Measurements from ENCODE around the gene DNAH9.

DNA sequence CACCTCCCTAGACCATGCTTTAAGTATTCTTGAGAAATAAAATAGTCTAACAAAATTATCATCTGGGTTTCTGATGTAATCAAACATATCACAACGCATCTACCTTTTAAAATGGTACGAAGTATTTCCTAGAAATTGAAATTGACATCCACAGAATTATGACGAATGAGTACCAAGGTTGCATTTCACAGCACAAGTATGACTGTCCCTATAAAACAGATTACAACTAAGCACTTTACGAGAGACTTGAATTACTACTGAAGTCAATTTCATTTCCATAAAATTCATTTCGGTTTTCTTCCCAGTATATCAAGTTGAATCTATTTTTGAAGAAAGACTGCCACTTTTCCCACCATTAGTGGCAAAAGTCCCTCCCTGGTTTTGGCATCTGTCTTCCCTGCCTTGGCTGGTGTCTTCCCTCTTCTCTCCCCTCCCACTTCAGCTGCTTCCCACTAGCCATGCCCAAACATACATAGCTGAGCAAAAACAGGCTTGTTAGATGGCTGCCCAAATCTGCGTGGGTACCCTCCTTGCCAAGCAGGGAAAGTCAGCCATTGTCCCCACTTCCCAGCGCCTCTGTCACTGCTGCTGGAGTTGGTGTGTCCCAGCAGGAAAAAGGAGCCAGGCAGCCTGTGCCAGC lies 29.2 kb downstream of the DNAH9 start:
- TF ChIP-seq, protein P1, sequence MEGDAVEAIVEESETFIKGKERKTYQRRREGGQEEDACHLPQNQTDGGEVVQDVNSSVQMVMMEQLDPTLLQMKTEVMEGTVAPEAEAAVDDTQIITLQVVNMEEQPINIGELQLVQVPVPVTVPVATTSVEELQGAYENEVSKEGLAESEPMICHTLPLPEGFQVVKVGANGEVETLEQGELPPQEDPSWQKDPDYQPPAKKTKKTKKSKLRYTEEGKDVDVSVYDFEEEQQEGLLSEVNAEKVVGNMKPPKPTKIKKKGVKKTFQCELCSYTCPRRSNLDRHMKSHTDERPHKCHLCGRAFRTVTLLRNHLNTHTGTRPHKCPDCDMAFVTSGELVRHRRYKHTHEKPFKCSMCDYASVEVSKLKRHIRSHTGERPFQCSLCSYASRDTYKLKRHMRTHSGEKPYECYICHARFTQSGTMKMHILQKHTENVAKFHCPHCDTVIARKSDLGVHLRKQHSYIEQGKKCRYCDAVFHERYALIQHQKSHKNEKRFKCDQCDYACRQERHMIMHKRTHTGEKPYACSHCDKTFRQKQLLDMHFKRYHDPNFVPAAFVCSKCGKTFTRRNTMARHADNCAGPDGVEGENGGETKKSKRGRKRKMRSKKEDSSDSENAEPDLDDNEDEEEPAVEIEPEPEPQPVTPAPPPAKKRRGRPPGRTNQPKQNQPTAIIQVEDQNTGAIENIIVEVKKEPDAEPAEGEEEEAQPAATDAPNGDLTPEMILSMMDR (optimal IDR thresholded peaks at IDR 0.05 in 1 of 3, IDR thresholded peaks at IDR 0.05 in 1 of 3, conservative IDR thresholded peaks at IDR 0.05 in 1 of 3; ENCODE audit: extremely low read depth in 1 of 3, insufficient read depth in 2 of 3, low read length in 3 of 3) = no peak
- TF ChIP-seq EZH2 (IDR thresholded peaks at IDR 0.05; ENCODE audit: low read length) = no peak
